Stimulated activated CD8-positive, alpha-beta memory T cell treated with anti-CD3 and anti-CD28 coated beads, Interleukin-15, amount 100 ng/mL, for 48 hours (primary cell): ENCODE data around the gene MICU1.
A peak's percentile ranks its signal among the peaks of the same experiment; 100 is the strongest.
"Not testable (repeated sequence)": the region's sequence is repeated elsewhere in the genome, so short reads cannot be mapped to it uniquely, and the experiment has no call there.

Experiments used
- DNase-seq, 2 donors: peaks; one replicate each; pipeline ENCODE4 v3.0.0-alpha.2; 2020; ENCODE audit warnings: low read depth in 2 of 2

The MICU1 gene

GRCh38 chr10:72351479-72351878, 274.4 kb downstream of the MICU1 start:
- no peak for DNase-seq

GRCh38 chr10:72349438-72349837, 276.4 kb downstream of the MICU1 start:
- DNase-seq = no peak

GRCh38 chr10:72348282-72348681, 277.6 kb downstream of the MICU1 start:
- DNase-seq = no peak

- DNase-seq = not testable (repeated sequence)
Measured at GRCh38 chr10:72346117-72346516, 279.8 kb downstream of the MICU1 start.

GRCh38 chr10:72344932-72345331, 280.9 kb downstream of the MICU1 start:
- DNase-seq = no peak

GRCh38 chr10:72342911-72343310, 283.0 kb downstream of the MICU1 start:
- DNase-seq = no peak

- DNase-seq = peak in 1 of 2 donors; percentile 62
Measured at GRCh38 chr10:72340510-72341261, 285.2 kb downstream of the MICU1 start.

- no peak for DNase-seq
Measured at GRCh38 chr10:72338180-72338579, 287.7 kb downstream of the MICU1 start.

- DNase-seq = no peak
Measured at GRCh38 chr10:72337722-72338121, 288.2 kb downstream of the MICU1 start.

GRCh38 chr10:72337039-72337629, 288.7 kb downstream of the MICU1 start:
- peak in 1 of 2 donors; percentile 55 for DNase-seq

- DNase-seq = no peak
Measured at GRCh38 chr10:72336259-72337038, 289.4 kb downstream of the MICU1 start.

GRCh38 chr10:72335394-72336258, 290.3 kb downstream of the MICU1 start:
- DNase-seq = peak in 1 of 2 donors; percentile 41

- peak; percentile 91 to 93 for DNase-seq
Measured at GRCh38 chr10:72334825-72335393, 291.0 kb downstream of the MICU1 start.

GRCh38 chr10:72334196-72334824, 291.6 kb downstream of the MICU1 start:
- no peak for DNase-seq

- DNase-seq = peak in 1 of 2 donors; percentile 68
Measured at GRCh38 chr10:72333112-72334015, 292.5 kb downstream of the MICU1 start.

GRCh38 chr10:72332423-72333111, 293.3 kb downstream of the MICU1 start:
- DNase-seq = no peak

- peak; percentile 92 to 96 for DNase-seq
Measured at GRCh38 chr10:72331575-72332422, 294.1 kb downstream of the MICU1 start.

GRCh38 chr10:72330069-72330426, 295.8 kb downstream of the MICU1 start:
- no peak for DNase-seq
